SK-N-MC (cell line): ENCODE results near the gene SLC25A13.

Source experiments
- DNase-seq: peaks from one replicate; pipeline ENCODE4 v3.0.0-alpha.2; 2011; ENCODE audit warnings: low read depth, low spot score
- H3K27ac ChIP-seq: fragments of 200-600 bp; sonication (generic); 2 replicates; pipeline ENCODE4 v1.5.1; 2016; ENCODE audit warnings: mixed run types
- H3K36me3 ChIP-seq: fragments of 200-600 bp; sonication (generic); 2 replicates; pipeline ENCODE4 v1.6.1; 2017; ENCODE audit warnings: antibody characterized with exemption, low read length, mixed read lengths; ENCODE audit not compliant: insufficient read depth
- H3K4me3 ChIP-seq: fragments of 200-600 bp; sonication (generic); 2 replicates; pipeline ENCODE4 v1.5.1; 2016
- H3K9ac ChIP-seq: fragments of 200-600 bp; sonication (generic); 2 replicates; pipeline ENCODE4 v1.8.0; 2017; ENCODE audit warnings: mixed run types, mixed read lengths; ENCODE audit not compliant: insufficient read length
- H3K9me3 ChIP-seq: fragments of 200-600 bp; sonication (generic); 2 replicates; pipeline ENCODE4 v1.6.1; 2017; ENCODE audit warnings: low read depth, mild to moderate bottlenecking, antibody characterized with exemption, low read length, moderate library complexity, mixed read lengths
- EZH2 ChIP-seq: fragments of 200-600 bp; sonication (generic); IDR thresholded peaks from one replicate; pipeline ENCODE4 v1.6.1; 2017; ENCODE audit warnings: antibody characterized with exemption
- FOXP2 ChIP-seq: optimal IDR thresholded peaks from 2 replicates; pipeline ENCODE3; 2011; ENCODE audit warnings: mild to moderate bottlenecking, moderate library complexity; ENCODE audit not compliant: insufficient read depth; ENCODE audit errors: extremely low read length, control extremely low read depth
- POLR2AphosphoS5 ChIP-seq: IDR thresholded peaks from 2 replicates; pipeline ENCODE4 v1.6.1; 2012; ENCODE audit warnings: mild to moderate bottlenecking, low read depth, low read length, borderline replicate concordance

Gene SLC25A13

GRCh38 chr7:96346293-96346953 lies 24.5 kb upstream of the SLC25A13 start:
- H3K4me3 ChIP-seq, result no peak overlapping the region
- H3K9me3 ChIP-seq, result no peaks in the 10 kb centered on the region
- DNase-seq, result no peak
- TF ChIP-seq POLR2AphosphoS5, result no peak
- no peak for TF ChIP-seq EZH2
- TF ChIP-seq FOXP2, result no peak
- no peaks in the 10 kb centered on the region for H3K36me3 ChIP-seq
- no peak overlapping the region for H3K9ac ChIP-seq
- H3K27ac ChIP-seq, result no peak overlapping the region

- TF ChIP-seq EZH2, result no peak
- TF ChIP-seq FOXP2, result no peak
- TF ChIP-seq POLR2AphosphoS5, result no peak
- Histone ChIP-seq H3K36me3 (no peaks in the 10 kb centered on the region), H3K9ac (no peak overlapping the region), H3K4me3 (no peak overlapping the region), H3K9me3 (no peaks in the 10 kb centered on the region), H3K27ac (no peak overlapping the region)
- DNase-seq, result no peak
These were observed 22.3 kb upstream of the SLC25A13 start for GRCh38 chr7:96344236-96344635.

GRCh38 chr7:96342049-96342448 lies 20.2 kb upstream of the SLC25A13 start:
- no peak overlapping the region for H3K9ac ChIP-seq
- no peak for TF ChIP-seq FOXP2
- no peak for TF ChIP-seq EZH2
- no peak for TF ChIP-seq POLR2AphosphoS5
- H3K27ac ChIP-seq, result no peak overlapping the region
- no peak overlapping the region for H3K4me3 ChIP-seq
- H3K36me3 ChIP-seq, result no peaks in the 10 kb centered on the region
- DNase-seq, result no peak
- H3K9me3 ChIP-seq, result no peaks in the 10 kb centered on the region

- Histone ChIP-seq H3K36me3 (no peaks in the 10 kb centered on the region), H3K9me3 (no peaks in the 10 kb centered on the region), H3K27ac (no peak overlapping the region), H3K9ac (no peak overlapping the region), H3K4me3 (no peak overlapping the region)
- TF ChIP-seq POLR2AphosphoS5 (no peak), FOXP2 (no peak), EZH2 (no peak)
- DNase-seq, result no peak
These were observed 15.6 kb upstream of the SLC25A13 start for GRCh38 chr7:96337519-96337918.

- DNase-seq, result no peak
- no peak overlapping the region for H3K9ac ChIP-seq
- TF ChIP-seq POLR2AphosphoS5 (no peak), FOXP2 (no peak), EZH2 (no peak)
- H3K27ac ChIP-seq, result no peak overlapping the region
- H3K9me3 ChIP-seq, result no peaks in the 10 kb centered on the region
- H3K36me3 ChIP-seq, result no peaks in the 10 kb centered on the region
- no peak overlapping the region for H3K4me3 ChIP-seq
These were observed 10.4 kb upstream of the SLC25A13 start for GRCh38 chr7:96332325-96332724.

- no peaks in the 10 kb centered on the region for H3K9me3 ChIP-seq
- TF ChIP-seq EZH2, result no peak
- no peak for TF ChIP-seq POLR2AphosphoS5
- TF ChIP-seq FOXP2, result no peak
- no peak overlapping the region for H3K4me3 ChIP-seq
- no peak overlapping the region for H3K27ac ChIP-seq
- no peaks in the 10 kb centered on the region for H3K36me3 ChIP-seq
- DNase-seq, result no peak
- no peak overlapping the region for H3K9ac ChIP-seq
These were observed 9.9 kb upstream of the SLC25A13 start for GRCh38 chr7:96331775-96332174.

GRCh38 chr7:96331233-96331632 lies 9.3 kb upstream of the SLC25A13 start:
- Histone ChIP-seq H3K9ac (no peak overlapping the region), H3K27ac (no peak overlapping the region), H3K36me3 (no peaks in the 10 kb centered on the region), H3K9me3 (no peaks in the 10 kb centered on the region), H3K4me3 (no peak overlapping the region)
- DNase-seq, result no peak
- TF ChIP-seq FOXP2 (no peak), EZH2 (no peak), POLR2AphosphoS5 (no peak)

- Histone ChIP-seq H3K9me3 (no peaks in the 10 kb centered on the region), H3K4me3 (no peak overlapping the region), H3K9ac (no peak overlapping the region), H3K36me3 (no peaks in the 10 kb centered on the region), H3K27ac (no peak overlapping the region)
- no peak for TF ChIP-seq EZH2
- no peak for TF ChIP-seq POLR2AphosphoS5
- TF ChIP-seq FOXP2, result no peak
- no peak for DNase-seq
These were observed 8.3 kb upstream of the SLC25A13 start for GRCh38 chr7:96330193-96330592.

- no peak for DNase-seq
- Histone ChIP-seq H3K9me3 (no peaks in the 10 kb centered on the region), H3K4me3 (no peak overlapping the region), H3K9ac (no peak overlapping the region), H3K36me3 (no peaks in the 10 kb centered on the region), H3K27ac (no peak overlapping the region)
- TF ChIP-seq EZH2 (no peak), FOXP2 (no peak), POLR2AphosphoS5 (no peak)
These were observed 7.3 kb upstream of the SLC25A13 start for GRCh38 chr7:96329241-96329640.
